Measurements from ENCODE around the gene ARSG. TPM values are rescaled to one million over a fixed set of nuclear protein-coding genes. Genes with fewer than 3 reads are reported as not detected.

ARSG gene
- total and polyA plus RNA-seq, 2 experiments from 2014 or later: 1.7 to 5.1 TPM

- Mint-ChIP-seq H3K36me3 (ENCODE audit: low read depth) (no peaks in the 10 kb centered on the region; the same call in 2 of the 3 replicates), H3K4me1 (peaks cover 36% of the 10 kb centered on the region), H3K9me3 (no peaks in the 10 kb centered on the region), H3K27me3 (ENCODE audit: insufficient read depth, low read depth, poor library complexity) (peaks cover 31% of the 10 kb centered on the region), H3K4me3 (no peak overlapping the region), H3K27ac (no peak overlapping the region)
- H3K4me3 ChIP-seq: no peak overlapping the region
- H3K9me2 ChIP-seq (ENCODE audit: insufficient read depth): no peaks in the 10 kb centered on the region
- no peak for TF ChIP-seq ZNF114 (CRISPR knock-in tag; IDR thresholded peaks at IDR 0.05)
- peak in 1 of 2 experiments; percentile 16; a peak in 1 of 4 replicates for TF ChIP-seq CTCF (conservative IDR thresholded peaks at IDR 0.05; ENCODE audit: low read depth in 2 of 2)
- no peaks in the 10 kb centered on the region for H4K20me1 ChIP-seq (replicated peaks; ENCODE audit: insufficient read depth)
- H3K4me1 ChIP-seq (ENCODE audit: insufficient read depth): peaks cover 33% of the 10 kb centered on the region
- no peak overlapping the region for H3K27ac ChIP-seq (ENCODE audit: low read depth)
- peaks cover 9% of the 10 kb centered on the region for H3F3A ChIP-seq (replicated peaks; ENCODE audit: low read depth)
- H3K27me3 ChIP-seq (ENCODE audit: insufficient read depth): peaks cover 50% of the 10 kb centered on the region
- H3K4me2 ChIP-seq: peak overlapping the region; percentile 82; the same call in 1 of the 2 replicates
- DNase-seq (ENCODE audit: low spot score): peak; percentile 59
- no peaks in the 10 kb centered on the region for H3K79me2 ChIP-seq (replicated peaks; ENCODE audit: insufficient read depth)
- ATAC-seq: no peak
- peak overlapping the region; percentile 73; the same call in 1 of the 2 replicates for H2AFZ ChIP-seq
- H3K36me3 ChIP-seq (ENCODE audit: insufficient read depth): no peaks in the 10 kb centered on the region
These were observed 2.5 kb upstream of the ARSG start for GRCh38 chr17:68288804-68289203.

GRCh38 chr17:68289473-68289872, 1.8 kb upstream of the ARSG start:
- H3K27me3 Mint-ChIP-seq (ENCODE audit: insufficient read depth, low read depth, poor library complexity): peaks cover 38% of the 10 kb centered on the region
- no peaks in the 10 kb centered on the region for H3K9me2 ChIP-seq (ENCODE audit: insufficient read depth)
- no peak overlapping the region for H3K27ac ChIP-seq (ENCODE audit: low read depth)
- peak overlapping the region; percentile 86 for H3K4me3 ChIP-seq
- H3F3A ChIP-seq (replicated peaks; ENCODE audit: low read depth): peaks cover 9% of the 10 kb centered on the region
- no peaks in the 10 kb centered on the region for H4K20me1 ChIP-seq (replicated peaks; ENCODE audit: insufficient read depth)
- no peaks in the 10 kb centered on the region; the same call in 2 of the 3 replicates for H3K36me3 Mint-ChIP-seq (ENCODE audit: low read depth)
- no peaks in the 10 kb centered on the region for H3K36me3 ChIP-seq (ENCODE audit: insufficient read depth)
- H3K4me1 ChIP-seq (ENCODE audit: insufficient read depth): peaks cover 40% of the 10 kb centered on the region
- DNase-seq (ENCODE audit: low spot score): no peak
- H3K79me2 ChIP-seq (replicated peaks; ENCODE audit: insufficient read depth): no peaks in the 10 kb centered on the region
- no peak overlapping the region for H3K27ac Mint-ChIP-seq
- no peak for ATAC-seq
- H3K4me3 Mint-ChIP-seq: peak overlapping the region; percentile 81
- H3K4me2 ChIP-seq: peak overlapping the region; percentile 82
- peaks cover 42% of the 10 kb centered on the region for H3K4me1 Mint-ChIP-seq
- no peaks in the 10 kb centered on the region for H3K9me3 Mint-ChIP-seq
- H2AFZ ChIP-seq: no peak overlapping the region
- H3K27me3 ChIP-seq (ENCODE audit: insufficient read depth): peaks cover 55% of the 10 kb centered on the region
- no peak for TF ChIP-seq ETS1 (IDR thresholded peaks at IDR 0.05)
- no peak for TF ChIP-seq CREB1 (CRISPR knock-in tag; IDR thresholded peaks at IDR 0.05; ENCODE audit: low read depth)
- TF ChIP-seq EZH2phosphoT487 (IDR thresholded peaks at IDR 0.05; ENCODE audit: unreplicated experiment): no peak
- TF ChIP-seq ZNF114 (CRISPR knock-in tag; IDR thresholded peaks at IDR 0.05): no peak
- no peak for TF ChIP-seq STAT1 (IDR thresholded peaks at IDR 0.05; ENCODE audit: unreplicated experiment)
- TF ChIP-seq ZNF331 (CRISPR knock-in tag; IDR thresholded peaks at IDR 0.05; ENCODE audit: low read depth): no peak
- no peak for TF ChIP-seq REST (IDR thresholded peaks at IDR 0.05; ENCODE audit: unreplicated experiment)
- TF ChIP-seq EZH2 (IDR thresholded peaks at IDR 0.05; ENCODE audit: low read depth, unreplicated experiment): no peak
- no peak for TF ChIP-seq JUNB (IDR thresholded peaks at IDR 0.05; ENCODE audit: unreplicated experiment)
- TF ChIP-seq CTCF (conservative IDR thresholded peaks at IDR 0.05; ENCODE audit: low read depth in 2 of 2): no peak
